HG02642 (cell line): ENCODE data around the gene TMCO1.
A peak's percentile ranks its signal among the peaks of the same experiment; 100 is the strongest.
"Not testable (repeated sequence)": the region's sequence is repeated elsewhere in the genome, so short reads cannot be mapped to it uniquely, and the experiment has no call there.

ENCODE experiments used
- ATAC-seq: cut with Tn5 transposase; IDR thresholded peaks from one replicate; pipeline ENCODE4 v1.9.1; 2021; ENCODE audit warnings: mild to moderate bottlenecking; ENCODE audit not compliant: unreplicated experiment, poor library complexity

The TMCO1 gene, protein sequence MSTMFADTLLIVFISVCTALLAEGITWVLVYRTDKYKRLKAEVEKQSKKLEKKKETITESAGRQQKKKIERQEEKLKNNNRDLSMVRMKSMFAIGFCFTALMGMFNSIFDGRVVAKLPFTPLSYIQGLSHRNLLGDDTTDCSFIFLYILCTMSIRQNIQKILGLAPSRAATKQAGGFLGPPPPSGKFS

DNA sequence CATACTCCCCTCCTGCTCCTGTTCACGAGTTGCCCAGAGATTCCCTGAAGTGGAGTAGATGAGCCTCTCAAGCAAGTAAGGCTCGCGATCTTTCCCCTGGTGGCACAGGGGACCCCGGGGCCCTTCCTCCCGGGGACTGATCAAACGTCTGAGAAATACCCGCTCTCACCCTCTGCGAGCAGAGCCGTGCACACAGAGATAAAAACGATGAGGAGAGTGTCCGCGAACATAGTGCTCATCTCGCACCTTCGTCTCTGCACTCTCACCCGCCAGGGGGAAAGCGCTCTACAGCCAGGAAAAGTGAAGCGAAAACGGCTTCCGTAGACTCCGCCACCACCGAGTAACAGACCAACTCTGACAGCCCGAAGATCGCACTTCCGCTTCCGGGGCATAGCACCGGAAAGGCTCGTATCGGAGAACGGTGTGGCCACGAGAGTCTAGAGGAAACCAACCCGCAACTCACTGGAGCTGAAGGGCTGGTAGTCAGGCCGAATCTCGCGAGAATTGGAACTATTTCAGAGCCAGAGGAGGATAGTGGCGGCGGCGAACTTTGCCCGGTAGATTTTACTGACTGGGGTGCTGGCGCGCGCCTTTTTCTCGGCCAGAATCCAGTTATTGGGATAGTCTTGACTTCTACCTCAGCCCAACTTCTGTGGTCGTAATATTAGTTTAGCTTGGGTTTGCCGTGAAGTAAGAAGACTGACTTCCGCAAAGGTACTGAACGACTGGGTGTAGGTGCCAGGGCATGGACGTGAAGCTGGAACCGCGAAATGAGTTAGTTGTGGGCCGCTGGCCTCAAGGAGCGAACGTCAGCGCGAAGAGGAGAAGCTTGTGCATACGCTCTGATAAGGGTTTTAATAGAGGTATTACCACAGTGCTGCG lies at the start of gene TMCO1:
TMCO1 (minus strand) TSS at position 356 of the 882 bp plus-strand sequence; CDS start at position 239, 117 bp downstream.
- peak; percentile 100 for ATAC-seq

GRCh38 chr1:165816826-165817497 lies 48.3 kb upstream of the TMCO1 start:
- no peak for ATAC-seq

DNA sequence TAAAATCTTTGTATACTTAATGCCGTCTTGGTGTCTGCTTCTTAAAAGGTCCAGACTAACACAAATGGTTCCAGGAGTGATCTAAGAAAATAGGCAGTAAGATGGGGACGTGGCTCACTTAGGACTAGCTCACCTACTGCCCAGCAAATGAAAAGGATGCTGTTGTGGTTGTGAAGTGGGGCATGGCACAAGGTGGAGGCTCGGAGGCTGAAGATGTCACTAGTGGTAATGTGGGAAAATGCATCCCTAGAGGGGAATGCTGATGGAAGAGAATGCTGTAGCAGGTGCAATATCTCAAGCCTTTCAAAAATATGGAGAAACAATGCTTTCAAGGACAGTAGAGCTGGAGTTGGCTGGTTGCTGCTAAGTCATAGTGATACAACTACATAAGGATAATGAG lies 47.5 kb upstream of the TMCO1 start:
- ATAC-seq = no peak

DNA sequence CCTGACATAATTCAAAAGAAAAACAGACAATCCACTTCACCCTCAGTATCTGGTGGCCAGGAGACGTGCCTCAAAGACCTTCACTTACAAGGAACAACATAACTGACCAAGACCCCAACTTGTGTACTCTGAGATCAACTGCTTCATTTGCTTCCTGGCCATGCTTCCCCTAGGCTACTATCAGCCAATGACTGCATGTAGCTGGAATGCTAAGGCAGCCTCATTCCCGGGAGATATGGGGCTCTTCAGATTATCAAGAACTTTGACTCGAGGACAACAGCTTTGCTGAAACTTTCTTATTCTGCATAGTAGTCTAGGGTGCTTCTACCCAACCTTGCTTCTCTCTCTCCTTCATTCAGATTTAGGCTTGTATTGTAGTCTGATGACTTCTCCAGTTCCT lies 47.1 kb upstream of the TMCO1 start:
- ATAC-seq = no peak

DNA sequence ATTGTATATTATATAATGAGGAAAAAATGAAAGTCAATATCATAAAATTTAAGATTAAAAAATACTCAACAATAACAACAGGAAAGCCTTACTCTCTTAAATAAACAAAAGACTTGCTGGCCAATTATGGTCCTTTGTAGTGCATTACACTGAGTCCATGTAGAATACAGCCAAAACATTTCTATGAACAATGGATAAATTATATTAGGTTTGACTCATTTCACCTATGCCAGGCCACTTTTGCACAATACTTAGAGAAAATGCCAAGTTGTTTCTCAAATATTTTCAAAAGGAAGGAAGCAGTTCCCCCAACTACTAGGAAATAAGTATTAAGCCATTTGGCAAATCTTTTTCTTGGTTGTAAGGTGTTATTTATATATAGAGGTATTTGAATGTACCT lies 38.9 kb upstream of the TMCO1 start:
- ATAC-seq = no peak

DNA sequence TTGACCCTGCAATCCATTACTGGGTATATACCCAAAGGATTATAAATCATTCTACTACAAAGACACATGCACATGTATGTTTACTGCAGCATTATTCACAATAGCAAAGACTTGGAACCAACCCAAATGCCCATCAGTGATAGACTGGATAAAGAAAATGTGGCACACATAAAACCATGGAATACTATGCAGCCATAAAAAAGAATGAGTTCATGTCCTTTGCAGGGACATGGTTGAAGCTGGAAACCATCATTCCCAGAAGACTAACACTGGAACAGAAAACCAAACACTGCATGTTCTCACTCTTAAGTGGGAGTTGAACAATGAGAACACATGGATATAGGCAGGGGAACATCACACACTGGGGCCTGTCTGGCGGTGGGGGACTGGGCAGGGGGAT lies 35.8 kb upstream of the TMCO1 start:
- not testable (repeated sequence) for ATAC-seq

- no peak for ATAC-seq
These were observed 30.7 kb upstream of the TMCO1 start for GRCh38 chr1:165799387-165799786.

- no peak for ATAC-seq
These were observed 27.2 kb upstream of the TMCO1 start for GRCh38 chr1:165795894-165796293.

- no peak for ATAC-seq
These were observed 25.3 kb upstream of the TMCO1 start for GRCh38 chr1:165793951-165794350.

DNA sequence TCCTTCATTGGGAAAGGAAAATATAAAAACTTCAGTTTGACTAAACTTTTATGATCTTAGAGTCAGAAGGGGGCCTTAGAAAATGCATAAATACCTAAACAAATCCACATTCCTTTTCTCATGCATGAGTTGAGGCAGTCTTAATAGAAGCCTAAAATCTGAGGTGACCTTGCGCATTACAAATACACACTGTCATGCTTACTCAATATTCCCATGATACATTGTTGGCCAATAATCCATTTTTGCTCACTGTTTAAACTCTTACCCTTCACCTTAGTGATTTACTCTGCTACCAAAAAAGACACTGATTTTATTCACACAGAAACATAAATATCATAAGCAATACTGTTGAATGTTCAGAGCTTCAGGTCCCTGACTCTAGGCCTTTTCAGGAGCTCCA lies 19.1 kb upstream of the TMCO1 start:
- no peak for ATAC-seq

GRCh38 chr1:165783519-165783918 lies 14.9 kb upstream of the TMCO1 start:
- not testable (repeated sequence) for ATAC-seq

DNA sequence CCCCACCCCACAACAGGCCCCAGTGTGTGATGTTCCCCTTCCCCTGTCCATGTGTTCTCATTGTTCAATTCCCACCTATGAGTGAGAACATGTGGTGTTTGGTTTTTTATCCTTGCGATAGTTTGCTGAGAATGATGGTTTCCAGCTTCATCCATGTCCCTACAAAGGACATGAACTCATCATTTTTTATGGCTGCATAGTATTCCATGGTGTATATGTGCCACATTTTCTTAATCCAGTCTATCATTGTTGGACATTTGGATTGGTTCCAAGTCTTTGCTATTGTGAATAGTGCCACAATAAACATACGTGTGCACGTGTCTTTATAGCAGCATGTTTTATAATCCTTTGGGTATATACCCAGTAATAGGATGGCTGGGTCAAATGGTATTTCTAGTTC lies 9.5 kb upstream of the TMCO1 start:
- ATAC-seq = not testable (repeated sequence)

DNA sequence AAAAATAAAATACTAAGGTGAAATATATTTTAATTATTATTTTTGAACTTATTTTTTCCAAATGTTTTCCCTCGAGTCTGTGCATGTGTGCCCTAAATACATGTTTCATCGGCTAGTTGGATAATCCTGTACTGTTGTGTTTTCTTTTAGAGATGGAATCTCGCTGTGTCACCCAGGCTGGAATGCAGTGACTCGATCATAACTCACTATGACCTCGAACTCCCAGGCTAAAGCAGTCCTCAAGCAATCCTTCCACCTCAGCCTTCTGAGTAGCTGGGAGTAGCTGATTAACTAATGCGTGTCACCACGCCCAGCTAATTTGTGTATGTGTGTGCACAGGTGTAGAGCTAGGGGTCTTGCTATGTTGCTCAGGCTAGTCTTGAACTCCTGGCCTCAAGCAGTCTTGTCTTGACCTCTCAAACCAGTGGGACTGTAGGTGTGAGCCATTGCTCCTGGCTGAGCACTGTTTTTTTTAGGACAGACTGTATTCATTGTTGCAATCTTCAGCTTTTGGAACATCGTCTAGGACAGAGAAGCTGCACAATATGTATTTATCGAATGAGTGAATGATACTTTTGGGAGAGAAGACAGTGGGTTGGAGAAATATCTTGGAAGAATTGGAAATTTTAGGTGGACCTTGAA lies 4.8 kb upstream of the TMCO1 start:
- ATAC-seq = no peak

DNA sequence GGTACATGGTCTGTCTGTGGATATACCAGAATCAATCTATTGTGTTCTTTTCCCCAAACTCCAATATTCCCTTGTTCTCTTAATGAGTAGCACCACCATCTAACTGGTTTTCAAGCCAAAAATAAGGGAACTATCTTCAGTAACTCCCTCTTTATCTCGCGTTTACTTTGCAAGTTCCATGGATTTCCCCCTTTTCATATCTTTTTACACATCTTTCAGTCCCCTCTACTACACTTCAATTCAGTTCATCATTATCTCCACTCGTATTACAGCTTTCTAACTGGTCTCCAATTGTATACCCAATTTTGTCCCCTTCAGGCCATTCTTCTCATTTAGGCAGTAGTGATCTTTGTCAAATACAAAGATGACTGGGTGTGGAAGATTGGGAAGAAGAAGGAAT lies 4.1 kb upstream of the TMCO1 start:
- no peak for ATAC-seq

- ATAC-seq = no peak
These were observed 4.4 kb downstream of the TMCO1 start for GRCh38 chr1:165764277-165764676.

DNA sequence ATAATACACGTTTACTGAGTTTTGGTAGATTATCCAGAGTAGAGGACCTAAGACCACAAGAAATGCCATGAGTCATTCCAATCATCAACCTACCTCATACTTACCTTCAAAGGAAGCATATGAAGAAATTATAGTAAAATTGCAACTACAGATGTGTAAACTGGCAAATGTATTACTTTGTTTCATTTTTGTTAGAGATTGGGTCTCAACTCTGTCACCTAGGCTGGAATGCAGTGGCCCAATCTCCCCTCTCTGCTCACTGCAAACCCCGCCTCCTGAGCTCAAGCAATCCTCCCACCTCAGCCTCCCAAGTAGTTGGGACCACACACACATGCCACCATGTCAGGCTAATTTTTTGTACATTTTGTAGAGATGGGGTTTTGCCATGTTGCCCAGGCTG lies 5.2 kb downstream of the TMCO1 start:
- ATAC-seq = no peak

- no peak for ATAC-seq
These were observed 5.9 kb downstream of the TMCO1 start for GRCh38 chr1:165762725-165763124.

DNA sequence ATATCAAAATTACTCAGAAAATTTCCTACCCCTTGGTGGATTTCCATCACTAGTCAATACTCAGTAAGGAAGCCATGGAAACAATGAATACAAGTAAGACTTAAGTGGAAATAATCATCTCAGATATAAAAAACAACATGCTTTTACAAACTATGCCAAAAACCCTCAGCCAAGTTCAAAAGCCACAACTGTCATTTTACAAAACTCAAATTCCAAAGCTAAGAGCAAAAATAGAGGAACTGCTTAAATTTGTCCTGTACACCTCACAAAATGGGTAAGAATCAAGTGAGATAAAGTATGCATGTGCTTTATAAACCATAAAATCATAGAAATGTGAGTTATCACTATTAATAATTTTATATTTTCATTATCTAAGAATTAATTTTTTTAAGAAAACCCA lies 9.6 kb downstream of the TMCO1 start:
- ATAC-seq = no peak

DNA sequence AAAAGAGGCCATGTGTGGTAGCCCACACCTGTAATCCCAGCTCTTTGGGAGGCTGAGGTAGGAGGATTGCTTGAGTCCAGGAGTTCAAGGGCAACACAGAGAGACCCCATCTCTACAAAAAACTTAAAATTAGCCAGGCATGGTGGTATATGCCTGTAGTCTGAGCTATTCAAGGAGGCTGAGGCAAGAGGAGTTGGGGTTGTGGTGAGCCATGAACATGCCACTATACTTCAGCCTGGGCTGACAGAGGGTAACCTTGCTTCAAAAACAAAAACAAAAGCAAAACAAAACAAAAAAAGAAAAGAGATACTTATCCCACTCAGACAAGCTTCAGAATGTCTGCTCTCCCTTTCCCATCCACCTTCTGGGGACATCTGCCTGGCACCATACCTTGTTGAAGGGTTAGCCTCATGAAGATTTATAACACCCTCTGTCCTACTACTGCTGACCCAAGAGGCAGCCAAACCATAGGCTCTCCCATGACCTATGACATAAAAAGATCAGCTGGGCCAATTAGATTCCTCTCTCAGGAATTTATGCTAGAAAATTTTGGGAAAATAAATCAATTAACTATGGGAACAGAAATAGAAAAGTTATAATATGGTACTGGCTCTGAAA lies 13.2 kb downstream of the TMCO1 start:
- ATAC-seq = no peak

DNA sequence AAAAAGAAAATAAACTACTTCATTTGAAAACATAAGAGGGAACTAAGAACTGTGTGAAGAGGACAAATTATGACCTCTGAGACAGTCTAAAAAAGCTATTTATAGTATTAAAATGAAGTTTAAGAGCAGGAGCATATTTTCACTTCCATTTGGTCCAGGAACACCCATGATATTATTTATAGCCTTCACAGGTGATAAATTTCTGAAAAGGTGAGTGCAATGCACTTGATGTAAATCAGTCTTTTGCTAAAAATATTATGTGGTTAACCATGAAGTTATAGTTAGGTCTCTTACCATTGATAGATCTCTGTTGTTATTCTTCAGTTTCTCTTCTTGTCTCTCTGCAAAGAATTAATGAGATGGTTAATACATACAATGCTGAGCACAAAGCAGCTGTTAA lies 14.7 kb downstream of the TMCO1 start:
- peak; percentile 84 for ATAC-seq
